Spleen (tissue), 11 donors: Measurements from ENCODE around the gene TBC1D32. TPM values are rescaled to one million over a fixed set of nuclear protein-coding genes. Genes with fewer than 3 reads are reported as not detected.
"Not testable (repeated sequence)": the region's sequence is repeated elsewhere in the genome, so short reads cannot be mapped to it uniquely, and the experiment has no call there.

Experiments
- DNase-seq: peaks from one replicate; pipeline ENCODE4 v3.0.0-alpha.2; 2020
- H3K27ac ChIP-seq, 8 donors: fragments of 200-600 bp; sonication (generic) in 7 of 8; 1 replicate in 4 of 8; 2 replicates in 4 of 8; pipeline versions ENCODE4 v1.5.0 to v1.8.0; 2016 to 2021; ENCODE audit warnings: inconsistent platforms in 4 of 8, mild to moderate bottlenecking in 4 of 8, moderate library complexity in 1 of 8
- H3K27me3 ChIP-seq, 7 donors: fragments of 200-600 bp; sonication (generic) in 6 of 7; replicated peaks in 1 of 7; 1 replicate in 4 of 7; 2 replicates in 3 of 7; pipeline versions ENCODE4 v1.5.0 to v1.8.0; 2016 to 2021; ENCODE audit warnings: inconsistent platforms in 3 of 7, mild to moderate bottlenecking in 1 of 7
- H3K36me3 ChIP-seq, 6 donors: fragments of 200-600 bp; sonication (generic) in 5 of 6; 1 replicate in 4 of 6; 2 replicates in 2 of 6; pipeline versions ENCODE4 v1.5.0 to v1.8.0; 2016 to 2021; ENCODE audit warnings: inconsistent platforms in 2 of 6
- H3K4me1 ChIP-seq, 6 donors: fragments of 200-600 bp; sonication (generic) in 5 of 6; 1 replicate in 3 of 6; 2 replicates in 3 of 6; pipeline versions ENCODE4 v1.5.0 to v1.8.0; 2016 to 2021; ENCODE audit warnings: inconsistent platforms in 3 of 6
- H3K4me3 ChIP-seq, 8 donors: fragments of 200-600 bp; sonication (generic) in 7 of 8; 1 replicate in 4 of 8; 2 replicates in 4 of 8; pipeline versions ENCODE4 v1.5.0 to v1.8.0; 2016 to 2021; ENCODE audit warnings: inconsistent platforms in 4 of 8, mild to moderate bottlenecking in 4 of 8, moderate library complexity in 2 of 8
- H3K9me3 ChIP-seq, 8 donors: fragments of 200-600 bp; sonication (generic) in 7 of 8; 1 replicate in 4 of 8; 2 replicates in 4 of 8; pipeline versions ENCODE4 v1.5.0 to v1.8.0; 2016 to 2021; ENCODE audit warnings: inconsistent platforms in 4 of 8
- POLR2A ChIP-seq, 3 donors: fragments of 450-650 bp; IDR thresholded peaks; one replicate each; pipeline ENCODE4 v1.5.1; 2017; ENCODE audit warnings: antibody characterized with exemption in 3 of 3, mild to moderate bottlenecking in 1 of 3
- POLR2AphosphoS5 ChIP-seq, 3 donors: sonication (generic); formaldehyde crosslinking; IDR thresholded peaks; one replicate each; pipeline ENCODE4 v1.5.1; 2017; ENCODE audit warnings: antibody characterized with exemption in 3 of 3
- WGBS, 5 donors: extraction: QIAGEN DNeasy Blood & Tissue Kit in 3 of 5; methylation state at CpG; one replicate each; pipeline versions ENCODE4 v1.1.5 to v1.1.7; 2013 to 2018; 5-methylcytosine and 5-hydroxymethylcytosine counted together
- intact Hi-C: fragments of 100-400 bp; cut with DNase I; formaldehyde crosslinking; loops from one replicate; pipeline ENCODE4 v1.15.0; 2023; ENCODE audit warnings: low total_unique reads
- polyA plus RNA-seq, 3 donors: library from polyadenylated mRNA; stranded (reverse); fragments of 200-250 nt; gene quantifications; one replicate each; pipeline ENCODE4 v1.2.1, GENCODE V29; 2013
- total RNA-seq, 7 donors: library from RNA; depleted of rRNA in 3 of 7; stranded (reverse); fragments of >200 nt in 3 of 7; fragmentation: NEBNext Ultra II Directional in 4 of 7; extraction: Animal tissue kit (Norgen Biotek cat#: 25700) in 4 of 7; gene quantifications; one replicate each; pipeline versions ENCODE4 v1.1.0 to v1.2.1, GENCODE V29; 2016 to 2021
- TF ChIP-seq, protein P1 (sequence below), 11 experiments: fragments of 200-600 bp in 7 of 11; fragments of 450-650 bp in 4 of 11; sonication (generic) in 4 of 11; IDR thresholded peaks in 8 of 11; conservative IDR thresholded peaks in 3 of 11; 1 replicate in 7 of 11; 2 replicates in 4 of 11; pipeline versions ENCODE4 v1.4.0 to v1.8.0; 2016 to 2021; ENCODE audit warnings: antibody characterized with exemption in 11 of 11, inconsistent platforms in 4 of 11, mild to moderate bottlenecking in 1 of 11
- donor health status: healthy with polysubstance abuse.
- donor health status: DM: no; HTN: no; CAD: no; lungs with moderate emphysema.
- donor health status: DM: no; HTN: no; CAD: no.
- donor health status: Bipolar disorder and iron deficiency.
- donor health status: healthy.
- donor health status: DM: no; HTN: no; CAD: no.
- donor health status: DM: yes; HTN: yes; CAD: no.

The TBC1D32 gene
- total and polyA plus RNA-seq, 10 donors = 1.5 to 18.8 (median 12.6) TPM

DNA sequence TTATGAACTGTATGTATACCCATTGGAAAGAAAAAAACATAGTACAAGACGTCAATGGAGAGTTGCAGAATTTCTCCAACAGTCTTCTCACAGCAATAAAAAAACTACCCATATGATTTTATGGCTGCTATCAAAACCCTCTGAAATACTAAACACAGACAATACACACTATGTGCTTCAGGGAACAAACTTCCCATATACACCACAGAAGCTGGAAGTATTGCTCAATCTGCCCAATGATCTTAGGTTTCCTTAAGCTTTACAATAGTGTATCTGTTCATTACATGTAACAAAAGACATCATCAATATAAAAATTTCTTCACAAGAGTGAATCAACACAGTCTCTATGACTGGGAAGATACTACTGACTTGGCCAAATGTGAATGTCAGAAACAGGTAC lies 150.5 kb downstream of the TBC1D32 start:
- H3K36me3 ChIP-seq = peaks cover 0 to 18% (median 3%) of the 10 kb centered on the region in 6 donors
- no peak for DNase-seq
- no peaks in the 10 kb centered on the region for H3K27me3 ChIP-seq
- H3K9me3 ChIP-seq = peaks cover 0 to 13% (median 7%) of the 10 kb centered on the region in 8 donors
- intact Hi-C loops = no loop called here
- H3K27ac ChIP-seq = no peak overlapping the region
- no peak for TF ChIP-seq POLR2AphosphoS5 (IDR thresholded peaks at IDR 0.05)
- no peak for TF ChIP-seq POLR2A (IDR thresholded peaks at IDR 0.05)
- TF ChIP-seq, protein P1, sequence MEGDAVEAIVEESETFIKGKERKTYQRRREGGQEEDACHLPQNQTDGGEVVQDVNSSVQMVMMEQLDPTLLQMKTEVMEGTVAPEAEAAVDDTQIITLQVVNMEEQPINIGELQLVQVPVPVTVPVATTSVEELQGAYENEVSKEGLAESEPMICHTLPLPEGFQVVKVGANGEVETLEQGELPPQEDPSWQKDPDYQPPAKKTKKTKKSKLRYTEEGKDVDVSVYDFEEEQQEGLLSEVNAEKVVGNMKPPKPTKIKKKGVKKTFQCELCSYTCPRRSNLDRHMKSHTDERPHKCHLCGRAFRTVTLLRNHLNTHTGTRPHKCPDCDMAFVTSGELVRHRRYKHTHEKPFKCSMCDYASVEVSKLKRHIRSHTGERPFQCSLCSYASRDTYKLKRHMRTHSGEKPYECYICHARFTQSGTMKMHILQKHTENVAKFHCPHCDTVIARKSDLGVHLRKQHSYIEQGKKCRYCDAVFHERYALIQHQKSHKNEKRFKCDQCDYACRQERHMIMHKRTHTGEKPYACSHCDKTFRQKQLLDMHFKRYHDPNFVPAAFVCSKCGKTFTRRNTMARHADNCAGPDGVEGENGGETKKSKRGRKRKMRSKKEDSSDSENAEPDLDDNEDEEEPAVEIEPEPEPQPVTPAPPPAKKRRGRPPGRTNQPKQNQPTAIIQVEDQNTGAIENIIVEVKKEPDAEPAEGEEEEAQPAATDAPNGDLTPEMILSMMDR (IDR thresholded peaks at IDR 0.05 in 8 of 11, conservative IDR thresholded peaks at IDR 0.05 in 3 of 11) = no peak
- WGBS, 5 donors = 94 to 100% (median 97%) methylated on average over 1 of the region's 1 CpG
- no peaks in the 10 kb centered on the region for H3K4me1 ChIP-seq
- no peak overlapping the region for H3K4me3 ChIP-seq

DNA sequence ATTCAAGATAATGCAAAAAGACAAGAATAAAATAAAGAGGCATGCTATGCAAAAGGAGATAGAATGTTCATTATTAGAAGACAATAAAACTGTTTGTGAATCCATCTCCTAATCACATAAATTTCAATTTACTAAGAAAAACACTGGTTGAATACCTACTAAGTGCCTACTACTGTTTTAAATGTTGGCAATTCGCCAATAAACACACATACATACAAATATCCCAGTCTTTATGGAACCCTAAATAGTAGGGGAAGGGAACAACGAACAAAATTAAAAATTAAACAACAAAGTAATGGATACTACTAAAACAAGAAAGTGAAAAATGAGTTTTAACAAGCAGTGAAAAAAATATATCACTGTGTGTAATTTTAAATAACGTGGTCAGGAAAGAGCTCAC lies 158.5 kb downstream of the TBC1D32 start:
- Histone ChIP-seq H3K36me3 (peaks cover 0 to 24% (median 0%) of the 10 kb centered on the region in 6 donors), H3K4me3 (no peak overlapping the region), H3K4me1 (no peaks in the 10 kb centered on the region), H3K9me3 (peaks cover 0 to 10% (median under 1%) of the 10 kb centered on the region in 8 donors), H3K27ac (no peak overlapping the region), H3K27me3 (no peaks in the 10 kb centered on the region)
- DNase-seq = no peak
- WGBS, 5 donors = 86 to 92% (median 90%) methylated on average over 3 of the region's 3 CpGs
- no peak for TF ChIP-seq POLR2AphosphoS5 (IDR thresholded peaks at IDR 0.05)
- no peak for TF ChIP-seq POLR2A (IDR thresholded peaks at IDR 0.05)
- TF ChIP-seq, protein P1 (IDR thresholded peaks at IDR 0.05 in 8 of 11, conservative IDR thresholded peaks at IDR 0.05 in 3 of 11) = no peak
- intact Hi-C loops = no loop called here

DNA sequence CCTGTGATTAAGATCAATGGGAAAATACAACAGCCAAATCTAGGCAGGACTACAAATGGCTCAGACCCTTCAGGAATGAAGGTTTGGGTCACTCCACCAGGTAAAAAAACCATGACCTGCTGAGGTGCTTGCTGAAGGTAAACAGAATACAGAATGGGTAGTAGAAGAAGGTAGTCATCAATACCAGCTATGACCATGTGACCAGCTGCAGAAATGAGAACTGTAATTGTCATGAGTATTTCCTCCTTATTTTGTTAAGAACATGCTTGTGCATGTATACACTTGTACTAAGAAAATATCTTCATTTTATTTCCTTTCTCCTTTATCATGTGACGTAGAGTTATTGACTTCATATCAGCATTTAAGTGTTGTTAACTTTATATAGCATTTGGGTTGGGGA lies 161.8 kb downstream of the TBC1D32 start:
- H3K36me3 ChIP-seq, H3K27ac ChIP-seq, DNase-seq, intact Hi-C loops, H3K9me3 ChIP-seq, H3K4me3 ChIP-seq, H3K4me1 ChIP-seq, H3K27me3 ChIP-seq: not testable (repeated sequence)
- 87 to 100% (median 96%) methylated on average over 1 of the region's 1 CpG for WGBS, 5 donors

DNA sequence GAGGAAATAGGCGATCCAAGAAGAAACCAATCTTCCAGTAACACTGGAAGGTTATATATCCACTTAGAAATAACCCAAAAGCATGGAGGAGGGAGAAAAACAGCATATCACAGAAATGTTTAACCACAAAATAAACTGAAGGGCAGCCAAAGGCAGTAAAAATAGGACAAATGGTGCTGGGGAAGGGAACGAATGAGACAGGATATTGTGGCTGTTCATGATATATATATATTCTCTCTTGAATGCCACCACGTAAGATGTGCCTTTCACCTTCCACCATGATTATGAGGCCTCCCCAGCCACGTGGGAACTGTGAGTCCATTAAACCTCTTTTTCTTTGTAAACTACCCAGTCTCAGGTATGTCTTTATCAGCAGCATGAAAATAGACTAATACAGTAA lies 162.4 kb downstream of the TBC1D32 start:
- intact Hi-C loops = no loop called here
- no peak for TF ChIP-seq POLR2AphosphoS5 (IDR thresholded peaks at IDR 0.05)
- 71 to 85% (median 80%) methylated on average over 4 of the region's 4 CpGs for WGBS, 5 donors
- Histone ChIP-seq H3K27ac (no peak overlapping the region), H3K4me1 (no peaks in the 10 kb centered on the region), H3K4me3 (no peak overlapping the region), H3K36me3 (no peaks in the 10 kb centered on the region), H3K9me3 (no peaks in the 10 kb centered on the region), H3K27me3 (no peaks in the 10 kb centered on the region)
- DNase-seq = no peak

DNA sequence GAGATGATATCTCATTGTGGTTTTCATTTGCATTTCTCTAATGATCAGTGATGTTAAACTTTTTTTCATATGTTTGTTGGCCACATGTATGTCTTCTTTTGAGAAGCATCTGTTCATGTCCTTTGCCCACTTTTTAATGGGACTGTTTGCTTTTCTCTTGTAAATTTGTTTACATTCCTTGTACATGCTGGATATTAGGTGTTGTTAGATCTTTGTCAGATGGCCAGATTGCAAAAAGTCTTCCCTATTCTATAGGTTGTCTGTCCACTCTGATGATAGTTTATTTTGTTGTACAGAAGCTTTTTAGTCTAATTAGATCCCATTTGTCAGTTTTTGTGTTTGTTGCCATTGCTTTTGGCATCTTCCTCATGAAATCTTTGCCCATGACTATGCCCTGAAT lies 172.4 kb downstream of the TBC1D32 start:
- Histone ChIP-seq H3K4me1 (no peaks in the 10 kb centered on the region), H3K36me3 (peaks cover 0 to 55% (median 13%) of the 10 kb centered on the region in 6 donors), H3K4me3 (no peak overlapping the region), H3K27me3 (no peaks in the 10 kb centered on the region), H3K9me3 (peaks cover 0 to 16% (median 5%) of the 10 kb centered on the region in 8 donors), H3K27ac (no peak overlapping the region)
- no peak for TF ChIP-seq POLR2AphosphoS5 (IDR thresholded peaks at IDR 0.05)
- TF ChIP-seq POLR2A (IDR thresholded peaks at IDR 0.05) = no peak
- TF ChIP-seq, protein P1 (IDR thresholded peaks at IDR 0.05 in 8 of 11, conservative IDR thresholded peaks at IDR 0.05 in 3 of 11) = no peak
- DNase-seq = no peak
- intact Hi-C loops = no loop called here
